OCI-LY1 (cell line): ENCODE results near the gene SYNE1.

ENCODE experiments used
- H2AFZ ChIP-seq: fragments of 200-600 bp; sonication (generic), shearing (Covaris generic); 2 replicates; pipeline ENCODE4 v1.6.0; 2014; ENCODE audit warnings: antibody characterized with exemption, mild to moderate bottlenecking, low read length
- H3F3A ChIP-seq: fragments of 200-600 bp; sonication (generic), shearing (Covaris generic); 2 replicates; pipeline ENCODE4 v1.6.0; 2014; ENCODE audit warnings: mild to moderate bottlenecking, antibody characterized with exemption, low read length, moderate library complexity; ENCODE audit not compliant: insufficient read depth
- H3K27ac ChIP-seq: fragments of 200-600 bp; sonication (generic); 2 replicates; pipeline ENCODE4 v1.5.1; 2014; ENCODE audit warnings: low read length, mixed run types, mild to moderate bottlenecking, low read depth; ENCODE audit not compliant: poor library complexity, severe bottlenecking
- H3K27me3 ChIP-seq: fragments of 200-600 bp; sonication (generic); 2 replicates; pipeline ENCODE4 v1.6.0; 2014; ENCODE audit warnings: antibody characterized with exemption, mild to moderate bottlenecking, low read length, moderate library complexity; ENCODE audit not compliant: insufficient read depth
- H3K36me3 ChIP-seq: fragments of 200-600 bp; sonication (generic); 2 replicates; pipeline ENCODE4 v1.6.1; 2014; ENCODE audit warnings: mild to moderate bottlenecking, antibody characterized with exemption, low read length, moderate library complexity, mixed read lengths; ENCODE audit not compliant: insufficient read depth
- H3K4me1 ChIP-seq: fragments of 200-600 bp; sonication (generic); 2 replicates; pipeline ENCODE4 v1.5.1; 2014; ENCODE audit warnings: mild to moderate bottlenecking, low read length, moderate library complexity; ENCODE audit not compliant: insufficient read depth, severe bottlenecking
- H3K4me2 ChIP-seq: fragments of 200-600 bp; sonication (generic), shearing (Covaris generic); 2 replicates; pipeline ENCODE4 v1.6.1; 2014; ENCODE audit warnings: low read length
- H3K4me3 ChIP-seq: fragments of 200-600 bp; sonication (generic); 2 replicates; pipeline ENCODE4 v1.5.1; 2014; ENCODE audit warnings: low read length, low read depth, mild to moderate bottlenecking, mixed read lengths; ENCODE audit not compliant: poor library complexity, severe bottlenecking
- H3K79me2 ChIP-seq: fragments of 200-600 bp; shearing (Covaris generic); 2 replicates; pipeline ENCODE4 v1.6.1; 2016; ENCODE audit warnings: mixed run types, low read length, mixed read lengths; ENCODE audit not compliant: insufficient read depth
- H3K9ac ChIP-seq: fragments of 200-600 bp; sonication (generic), shearing (Covaris generic); 2 replicates; pipeline ENCODE4 v1.6.1; 2014; ENCODE audit warnings: mild to moderate bottlenecking, low read length, mixed read lengths
- H3K9me2 ChIP-seq: fragments of 200-600 bp; sonication (generic), shearing (Covaris generic); 2 replicates; pipeline ENCODE4 v1.6.1; 2014; ENCODE audit warnings: low read depth, mild to moderate bottlenecking, low read length, mixed read lengths
- H3K9me3 ChIP-seq: fragments of 200-600 bp; shearing (Covaris generic); 2 replicates; pipeline ENCODE4 v1.6.1; 2014; ENCODE audit warnings: low read length, mixed read lengths
- H4K20me1 ChIP-seq: fragments of 200-600 bp; sonication (generic), shearing (Covaris generic); 2 replicates; pipeline ENCODE4 v1.6.0; 2016; ENCODE audit warnings: mild to moderate bottlenecking, low read length; ENCODE audit not compliant: insufficient read depth
- EZH2 ChIP-seq: fragments of 200-600 bp; sonication (generic), shearing (Covaris generic); IDR thresholded peaks from 2 replicates; pipeline ENCODE4 v1.8.0; 2017; ENCODE audit warnings: borderline replicate concordance, mixed run types, mild to moderate bottlenecking, antibody characterized with exemption, low read length, moderate library complexity, mixed read lengths
- TF ChIP-seq, protein P1 (sequence below): fragments of 200-600 bp; sonication (generic), shearing (Covaris generic); IDR thresholded peaks from 2 replicates; pipeline ENCODE4 v1.5.1; 2017; ENCODE audit warnings: mild to moderate bottlenecking, antibody characterized with exemption, low read length, moderate library complexity, mixed read lengths

SYNE1 gene

DNA sequence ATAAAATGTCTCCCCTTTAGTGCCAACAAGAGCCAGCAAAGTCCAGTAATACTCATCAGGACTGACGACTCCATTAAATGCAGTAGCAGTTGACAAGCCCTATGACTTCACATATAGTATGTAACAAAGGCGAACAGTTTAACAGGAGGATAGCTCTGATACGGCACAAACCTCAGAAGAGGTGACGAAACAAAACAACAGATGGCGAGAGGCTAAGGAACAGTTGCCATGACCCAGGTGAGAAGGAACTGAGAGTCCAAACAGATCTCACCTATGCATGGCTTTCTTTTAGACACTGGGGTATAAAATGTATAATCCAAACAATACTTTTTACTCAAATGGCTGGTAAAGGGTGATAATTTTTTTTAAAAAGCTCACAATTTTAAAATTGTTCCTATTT is 37.1 kb downstream of the SYNE1 start:
- no peak overlapping the region for H2AFZ ChIP-seq
- TF ChIP-seq, protein P1, sequence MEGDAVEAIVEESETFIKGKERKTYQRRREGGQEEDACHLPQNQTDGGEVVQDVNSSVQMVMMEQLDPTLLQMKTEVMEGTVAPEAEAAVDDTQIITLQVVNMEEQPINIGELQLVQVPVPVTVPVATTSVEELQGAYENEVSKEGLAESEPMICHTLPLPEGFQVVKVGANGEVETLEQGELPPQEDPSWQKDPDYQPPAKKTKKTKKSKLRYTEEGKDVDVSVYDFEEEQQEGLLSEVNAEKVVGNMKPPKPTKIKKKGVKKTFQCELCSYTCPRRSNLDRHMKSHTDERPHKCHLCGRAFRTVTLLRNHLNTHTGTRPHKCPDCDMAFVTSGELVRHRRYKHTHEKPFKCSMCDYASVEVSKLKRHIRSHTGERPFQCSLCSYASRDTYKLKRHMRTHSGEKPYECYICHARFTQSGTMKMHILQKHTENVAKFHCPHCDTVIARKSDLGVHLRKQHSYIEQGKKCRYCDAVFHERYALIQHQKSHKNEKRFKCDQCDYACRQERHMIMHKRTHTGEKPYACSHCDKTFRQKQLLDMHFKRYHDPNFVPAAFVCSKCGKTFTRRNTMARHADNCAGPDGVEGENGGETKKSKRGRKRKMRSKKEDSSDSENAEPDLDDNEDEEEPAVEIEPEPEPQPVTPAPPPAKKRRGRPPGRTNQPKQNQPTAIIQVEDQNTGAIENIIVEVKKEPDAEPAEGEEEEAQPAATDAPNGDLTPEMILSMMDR, result no peak
- no peak for TF ChIP-seq EZH2

DNA sequence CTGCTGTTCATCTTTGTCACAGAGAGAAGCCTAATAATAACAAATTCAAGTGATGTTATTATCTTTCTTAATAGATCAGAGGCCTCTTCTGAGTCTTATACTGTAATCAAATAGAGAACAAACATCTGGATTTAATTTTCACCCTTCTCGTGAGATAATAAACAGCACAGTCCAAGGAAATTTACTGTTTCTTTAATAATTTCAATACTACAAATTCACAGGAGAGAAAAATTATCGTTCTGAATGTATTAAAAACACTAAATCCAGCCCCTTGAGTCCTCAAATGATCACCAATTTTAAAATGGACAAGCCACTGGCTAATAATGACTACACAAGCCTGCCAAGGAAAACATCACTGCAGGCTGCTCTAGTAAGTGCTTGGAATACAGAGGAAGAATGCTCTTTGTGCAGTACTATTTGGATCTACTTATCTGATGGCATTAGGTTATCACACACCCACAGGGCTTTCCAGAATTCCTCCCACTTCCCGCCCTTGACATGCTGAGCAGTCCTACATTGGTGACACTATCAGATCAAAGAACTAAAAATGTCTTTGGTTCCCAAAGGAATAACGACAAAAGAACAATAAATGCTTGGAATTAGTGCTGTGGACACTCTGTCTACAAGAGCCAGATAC is 38.1 kb downstream of the SYNE1 start:
- H3K36me3 ChIP-seq, result no peaks in the 10 kb centered on the region
- no peak overlapping the region for H3K4me2 ChIP-seq
- no peaks in the 10 kb centered on the region for H3K9me3 ChIP-seq
- H3F3A ChIP-seq, result no peaks in the 10 kb centered on the region
- no peak overlapping the region for H3K9ac ChIP-seq
- no peak overlapping the region for H3K4me3 ChIP-seq
- H2AFZ ChIP-seq, result no peak overlapping the region
- no peak for TF ChIP-seq EZH2
- TF ChIP-seq, protein P1, result no peak
- no peak overlapping the region for H3K27ac ChIP-seq
- H4K20me1 ChIP-seq, result no peaks in the 10 kb centered on the region
- no peaks in the 10 kb centered on the region for H3K27me3 ChIP-seq
- no peaks in the 10 kb centered on the region for H3K4me1 ChIP-seq
- no peaks in the 10 kb centered on the region for H3K79me2 ChIP-seq
- no peaks in the 10 kb centered on the region for H3K9me2 ChIP-seq

More for the DNA sequence above, 37.1 kb downstream of the SYNE1 start:
- no peaks in the 10 kb centered on the region for H3K9me2 ChIP-seq
- no peak overlapping the region for H3K27ac ChIP-seq
- no peak overlapping the region for H3K4me3 ChIP-seq
- no peaks in the 10 kb centered on the region for H3K36me3 ChIP-seq
- no peaks in the 10 kb centered on the region for H3K9me3 ChIP-seq
- H4K20me1 ChIP-seq, result no peaks in the 10 kb centered on the region
- no peaks in the 10 kb centered on the region for H3K79me2 ChIP-seq
- no peak overlapping the region for H3K9ac ChIP-seq
- no peaks in the 10 kb centered on the region for H3F3A ChIP-seq
- H3K4me2 ChIP-seq, result no peak overlapping the region
- H3K27me3 ChIP-seq, result no peaks in the 10 kb centered on the region
- H3K4me1 ChIP-seq, result no peaks in the 10 kb centered on the region

DNA sequence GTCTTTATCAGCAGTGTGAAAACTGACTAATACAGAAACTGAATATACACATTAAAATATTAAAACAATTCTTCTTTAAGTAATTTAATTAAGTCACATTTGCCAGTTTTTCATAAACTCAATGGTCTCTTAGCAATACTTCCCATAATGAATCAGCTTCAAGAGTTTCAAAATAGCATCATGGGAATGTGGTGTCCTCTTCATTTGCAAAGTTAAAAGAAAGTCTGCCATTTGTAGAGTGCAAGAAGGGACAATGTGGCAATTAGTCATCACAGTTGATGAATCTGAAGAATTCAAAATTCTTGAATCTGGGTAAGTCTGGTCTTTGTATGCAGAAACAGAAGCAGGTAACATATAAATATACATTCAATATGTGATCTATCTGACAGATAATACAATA is 38.7 kb downstream of the SYNE1 start:
- Histone ChIP-seq H3K27ac (no peak overlapping the region), H3F3A (no peaks in the 10 kb centered on the region), H3K27me3 (no peaks in the 10 kb centered on the region), H3K4me3 (no peak overlapping the region), H3K9ac (no peak overlapping the region), H4K20me1 (no peaks in the 10 kb centered on the region), H3K4me2 (no peak overlapping the region), H3K9me3 (no peaks in the 10 kb centered on the region), H3K4me1 (no peaks in the 10 kb centered on the region), H3K36me3 (no peaks in the 10 kb centered on the region), H3K79me2 (no peaks in the 10 kb centered on the region), H3K9me2 (no peaks in the 10 kb centered on the region), H2AFZ (no peak overlapping the region)
- TF ChIP-seq, protein P1, result no peak
- TF ChIP-seq EZH2, result no peak
